Dermis microvascular lymphatic vessel endothelial cell (primary cell): Measurements from ENCODE around the gene HIVEP1. TPM values are rescaled to one million over a fixed set of nuclear protein-coding genes. Genes with fewer than 3 reads are reported as not detected.

Source experiments
- DNase-seq, 2 donors: peaks; one replicate each; pipeline versions ENCODE4 v3.0.0 to v3.0.0-alpha.2; 2010; ENCODE audit warnings: low read depth in 2 of 2
- total RNA-seq: library from RNA; depleted of rRNA; stranded (reverse); fragments of >200 nt; gene quantifications from 2 replicates; pipeline ENCODE4 v1.2.1, GENCODE V29; 2014

The HIVEP1 gene
- total RNA-seq, 1 donor from 2014 or later = 5.6 TPM

DNA sequence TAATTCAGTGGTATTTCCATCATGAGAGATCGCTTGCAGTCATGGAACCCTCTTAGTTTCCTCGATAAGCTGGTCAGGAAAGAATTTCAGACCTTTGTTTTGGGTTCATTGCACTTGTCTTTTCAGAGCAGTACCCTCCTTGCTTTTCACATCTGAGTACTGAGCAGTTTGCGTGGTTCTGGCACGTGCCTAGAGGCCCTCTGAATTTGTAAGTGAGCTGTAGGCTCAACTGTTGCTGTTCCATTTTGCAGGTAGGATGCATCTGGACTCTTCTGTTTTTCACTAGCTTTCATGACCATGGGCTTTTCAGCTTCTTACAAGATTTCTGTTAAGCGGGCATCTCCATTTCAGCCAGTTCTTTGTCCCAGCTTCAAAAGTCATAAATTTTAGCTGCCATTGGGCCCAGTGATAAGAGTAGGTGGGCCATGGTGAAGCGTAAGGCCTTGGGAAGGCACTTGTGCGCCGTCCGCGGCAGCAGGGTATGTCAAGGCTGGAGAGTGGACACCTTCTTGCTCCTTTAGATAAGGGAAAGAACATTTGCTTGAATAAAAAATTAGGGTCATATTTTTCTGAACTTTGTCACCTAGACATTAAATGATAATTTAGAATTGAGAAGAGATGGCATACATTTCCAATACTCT lies 35.8 kb downstream of the HIVEP1 start:
- no peak for DNase-seq

DNA sequence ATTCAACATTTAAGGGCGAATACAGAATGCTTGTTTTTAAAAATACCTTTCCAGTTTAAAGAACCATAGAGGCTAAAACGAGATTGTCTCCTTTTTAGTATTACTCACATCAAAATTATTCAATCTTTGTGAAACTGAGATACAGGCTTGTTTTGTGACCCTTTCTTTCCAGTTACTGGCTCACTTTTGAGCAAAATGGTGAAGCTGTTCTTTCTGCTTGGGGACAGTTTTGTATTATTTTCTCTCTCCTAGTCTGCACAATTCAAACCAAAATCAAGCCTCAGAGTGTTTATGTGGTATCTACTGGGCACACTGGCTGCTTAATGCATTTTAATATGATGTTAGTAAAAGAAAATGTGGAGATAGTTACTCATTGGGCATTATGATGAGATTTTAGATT lies 36.5 kb downstream of the HIVEP1 start:
- DNase-seq = no peak

DNA sequence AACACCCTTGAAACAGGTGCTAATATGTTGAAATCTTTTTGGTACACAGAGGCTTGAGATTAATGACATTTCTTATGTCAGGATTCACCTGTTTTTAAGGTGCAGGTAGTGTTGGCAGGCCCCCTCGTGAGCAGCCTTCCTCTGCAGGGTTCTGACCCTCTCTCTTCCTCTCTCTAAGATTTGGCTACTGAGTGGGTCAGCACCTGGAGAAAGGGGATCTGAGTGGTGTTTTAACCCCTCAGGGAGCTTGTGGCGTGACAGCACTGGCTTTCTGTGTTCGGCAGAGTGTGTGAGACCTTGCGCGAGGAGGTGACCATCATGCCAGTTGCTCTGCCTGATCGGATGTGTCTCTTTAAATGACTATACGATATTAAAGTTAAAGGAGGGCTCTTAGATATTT lies 37.1 kb downstream of the HIVEP1 start:
- DNase-seq = no peak

- no peak for DNase-seq
These were observed 39.8 kb downstream of the HIVEP1 start for GRCh38 chr6:12051861-12052368.

DNA sequence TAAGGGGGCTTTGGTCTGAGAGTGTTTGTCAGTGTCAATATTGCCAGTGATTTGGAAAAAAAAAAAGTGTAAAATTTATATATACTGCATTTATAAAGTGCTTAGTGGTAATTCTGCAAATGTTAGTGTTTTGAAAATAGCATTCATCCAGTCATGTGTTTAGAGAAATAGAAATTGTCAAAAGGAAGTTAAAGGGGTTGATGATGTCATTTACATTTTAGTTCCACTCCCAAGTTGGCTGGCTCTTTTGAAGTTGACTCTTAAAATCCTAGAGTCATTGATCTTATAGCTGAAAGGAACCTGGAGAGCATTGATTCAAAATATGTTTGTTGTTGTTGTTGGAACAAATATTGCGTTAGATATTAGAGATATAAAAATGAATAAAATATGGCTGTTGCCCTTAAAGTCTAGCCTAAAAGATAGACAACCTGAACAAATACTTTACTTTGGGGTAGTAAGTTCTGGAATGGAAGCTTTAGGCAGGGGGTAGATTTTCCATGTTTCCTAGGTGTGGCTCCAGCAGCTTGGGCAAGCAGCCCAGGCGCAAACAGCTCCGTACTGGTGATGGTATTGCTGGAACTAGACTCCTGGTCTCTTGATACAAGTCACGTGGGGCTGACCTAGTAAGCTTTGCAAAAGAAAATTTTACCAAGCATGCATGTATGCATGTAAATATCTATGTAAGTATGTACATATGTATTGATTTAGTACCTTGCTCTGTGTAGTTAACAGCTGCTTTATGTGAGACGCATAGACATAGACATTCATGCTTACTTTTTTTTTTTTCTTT lies 46.3 kb downstream of the HIVEP1 start:
- no peak for DNase-seq

DNA sequence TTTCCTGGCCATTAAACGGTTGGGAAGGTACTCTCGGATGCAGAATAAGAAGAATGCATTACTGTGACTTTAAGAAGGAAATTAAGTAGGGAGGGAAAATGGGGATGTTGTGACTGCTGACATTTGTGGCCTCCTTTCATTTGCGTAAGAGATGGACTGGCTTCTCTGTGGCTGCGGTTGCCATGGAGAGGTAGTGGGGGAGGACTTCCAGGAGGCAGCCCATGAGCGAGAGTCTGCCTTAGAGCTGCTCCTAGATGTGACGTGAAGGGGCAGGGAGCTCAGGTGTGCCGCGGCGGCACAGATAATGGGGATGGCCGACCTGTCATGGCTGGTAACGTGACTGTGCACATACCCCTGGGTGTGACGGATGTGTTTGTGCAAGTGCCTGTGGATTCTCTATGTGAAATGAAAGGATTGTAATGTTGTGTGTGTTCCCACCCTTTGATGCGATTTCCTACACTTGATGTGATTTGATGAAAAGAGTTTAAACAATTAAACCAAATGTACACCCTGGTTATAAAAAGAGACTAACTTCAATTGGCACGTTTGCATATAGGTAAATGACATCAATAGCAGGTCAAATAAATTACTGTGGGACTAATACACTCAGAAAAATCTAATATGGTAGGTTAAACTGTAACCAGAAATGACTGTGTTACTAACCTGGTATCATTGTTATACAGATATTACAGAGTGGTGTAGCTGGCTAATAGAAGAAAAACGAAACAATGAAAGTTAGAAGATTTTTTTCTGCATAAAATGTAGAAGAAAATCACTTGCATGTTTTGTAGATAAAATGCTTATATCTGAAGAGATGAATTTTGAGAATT lies 48.9 kb downstream of the HIVEP1 start:
- DNase-seq = no peak

DNA sequence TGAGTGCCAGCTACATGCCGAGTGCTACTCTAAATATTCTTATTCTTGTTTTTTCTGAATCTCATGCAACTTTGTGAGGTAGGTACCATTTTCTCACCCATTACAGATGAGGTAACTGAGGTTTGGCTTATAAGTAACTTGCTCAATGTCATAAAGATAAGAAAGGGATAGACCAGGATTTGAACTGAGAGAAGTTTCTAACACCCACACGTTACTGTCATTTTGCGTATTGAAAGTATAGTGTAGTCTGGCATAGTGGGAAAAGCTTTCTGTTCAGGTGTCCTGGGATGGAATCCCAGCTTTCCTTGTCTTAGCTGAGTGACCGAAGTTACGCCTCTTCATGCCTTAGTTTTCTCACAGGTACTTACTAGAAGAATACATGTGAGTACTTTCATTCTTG lies 50.5 kb downstream of the HIVEP1 start:
- no peak for DNase-seq

- no peak for DNase-seq
These were observed 52.0 kb downstream of the HIVEP1 start for GRCh38 chr6:12064131-12064530.

DNA sequence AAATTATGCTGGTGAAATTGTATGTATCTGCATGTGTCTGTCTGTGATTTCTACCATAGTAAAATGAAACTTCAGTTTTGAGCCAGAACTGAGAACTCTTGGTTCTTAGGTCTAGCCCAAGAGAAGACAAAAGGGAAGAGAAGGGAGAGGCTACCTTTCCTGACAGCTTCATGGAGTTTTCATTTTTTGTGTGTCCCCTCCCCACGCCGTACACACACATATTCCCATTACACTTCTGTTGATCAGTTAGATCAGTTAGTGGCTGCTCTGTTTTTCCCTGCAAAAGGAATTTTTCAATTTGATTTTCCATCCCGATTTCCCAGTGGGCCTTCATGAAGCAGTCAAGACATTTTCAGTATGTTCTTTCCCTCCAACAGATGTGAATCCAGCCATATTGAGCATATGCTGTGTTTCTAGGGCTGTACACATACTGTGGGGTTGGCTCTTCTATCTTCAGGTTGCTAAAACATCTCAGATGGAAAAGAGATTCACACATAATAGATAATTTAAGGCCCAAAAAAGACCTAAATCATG lies 52.5 kb downstream of the HIVEP1 start:
- no peak for DNase-seq

GRCh38 chr6:12065321-12066140 lies 53.4 kb downstream of the HIVEP1 start:
- DNase-seq = no peak

DNA sequence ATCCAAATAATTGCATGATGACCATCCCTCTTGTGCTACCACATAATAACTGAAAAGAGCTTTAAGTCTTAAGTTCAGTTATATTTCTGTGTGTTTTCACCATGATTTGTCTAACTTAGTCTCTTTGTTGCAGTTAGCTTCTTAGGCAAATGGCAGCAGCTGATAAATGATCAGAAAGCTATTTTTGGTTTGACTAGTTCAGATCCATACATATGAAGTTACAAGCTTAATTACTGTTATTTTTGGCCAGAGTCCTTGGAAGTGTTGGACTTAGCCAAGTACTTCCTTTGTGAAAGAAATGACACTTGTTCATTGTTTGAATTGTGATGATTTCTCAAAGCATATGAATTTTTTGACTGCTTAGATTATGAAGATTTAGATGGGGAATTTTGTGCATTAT lies 54.2 kb downstream of the HIVEP1 start:
- DNase-seq = peak in 1 of 2 donors; percentile 78

GRCh38 chr6:12068899-12069557 lies 56.9 kb downstream of the HIVEP1 start:
- DNase-seq = peak in 1 of 2 donors; percentile 47

GRCh38 chr6:12069891-12070529 lies 57.9 kb downstream of the HIVEP1 start:
- no peak for DNase-seq

GRCh38 chr6:12071064-12071615 lies 59.0 kb downstream of the HIVEP1 start:
- DNase-seq = peak in 1 of 2 donors; percentile 60

GRCh38 chr6:12075067-12075563 lies 63.0 kb downstream of the HIVEP1 start:
- peak in 1 of 2 donors; percentile 28 for DNase-seq

- DNase-seq = no peak
These were observed 65.1 kb downstream of the HIVEP1 start for GRCh38 chr6:12077021-12077710.

GRCh38 chr6:12078014-12078413 lies 65.9 kb downstream of the HIVEP1 start:
- DNase-seq = no peak

DNA sequence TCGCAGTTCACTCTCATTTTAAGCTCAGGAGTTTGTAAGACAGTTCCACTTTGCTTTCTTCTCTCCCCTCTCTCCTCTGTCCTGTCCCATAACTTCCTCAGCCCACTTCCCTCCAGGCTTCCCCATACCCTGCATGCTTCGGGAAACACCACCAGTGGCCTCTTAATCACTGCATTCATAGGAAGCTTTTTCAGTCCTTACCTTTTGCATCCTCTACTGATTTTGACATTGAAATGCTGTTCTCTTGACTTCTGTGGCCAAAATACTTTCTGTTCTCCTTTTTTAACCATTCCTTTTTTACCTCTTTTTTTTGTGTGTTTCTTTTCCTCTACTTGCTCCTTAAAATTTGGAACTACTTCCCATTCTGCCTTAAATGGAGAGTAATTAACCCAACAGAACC lies 69.7 kb downstream of the HIVEP1 start:
- no peak for DNase-seq

DNA sequence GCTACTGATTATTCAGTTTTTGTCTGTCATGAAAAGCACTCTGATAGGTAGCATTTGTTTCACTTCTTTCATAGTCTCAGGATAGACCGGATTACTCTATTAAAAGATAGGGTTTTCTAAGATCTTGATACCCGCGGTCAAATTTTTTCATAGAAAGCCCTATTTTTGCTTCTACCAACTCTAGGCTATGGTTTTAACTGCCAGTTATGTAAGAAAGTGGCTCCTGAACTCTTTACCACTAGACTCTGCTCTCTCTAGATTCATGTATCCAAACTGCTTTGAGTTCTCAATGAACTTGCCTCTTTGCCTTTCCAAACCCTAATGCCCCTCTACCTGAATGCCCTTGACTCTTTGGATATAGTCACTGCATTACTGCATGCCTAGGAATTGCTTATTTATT lies 70.3 kb downstream of the HIVEP1 start:
- DNase-seq = no peak
